ENCODE results near the gene MLLT6. TPM values are rescaled to one million over a fixed set of nuclear protein-coding genes. Genes with fewer than 3 reads are reported as not detected.
A peak's percentile ranks its signal among the peaks of the same experiment; 100 is the strongest.

Gene MLLT6
- total and polyA plus RNA-seq, 2 of the 13 experiments (the other 11 are each of a cell fraction or from before 2014, with no cell fraction given), result 50.7 to 69.5 TPM

- TF ChIP-seq ZNF550 (CRISPR knock-in tag; IDR thresholded peaks at IDR 0.05; ENCODE audit: borderline replicate concordance) (no peak), TSC22D2 (CRISPR knock-in tag; IDR thresholded peaks at IDR 0.05; ENCODE audit: borderline replicate concordance) (no peak), ATAD3A (CRISPR knock-in tag; IDR thresholded peaks at IDR 0.05) (no peak), RFX1 (IDR thresholded peaks at IDR 0.05) (peak; percentile 93), PATZ1 (CRISPR knock-in tag; IDR thresholded peaks at IDR 0.05) (peak; percentile 93), MBD4 (IDR thresholded peaks at IDR 0.05; ENCODE audit: borderline replicate concordance, low read length) (no peak), NCOA5 (CRISPR knock-in tag; IDR thresholded peaks at IDR 0.05) (no peak), GTF2F1 (IDR thresholded peaks at IDR 0.05; ENCODE audit: low read length) (no peak), ETV6 (CRISPR knock-in tag; conservative IDR thresholded peaks at IDR 0.05) (0 out of 2 replicates have a peak, but pooled peaks have one; percentile 26), NFE2L2 (IDR thresholded peaks at IDR 0.05; ENCODE audit: low read length) (no peak), HMG20B (CRISPR knock-in tag; conservative IDR thresholded peaks at IDR 0.05) (peak; percentile 74), ZNF317 (CRISPR knock-in tag; IDR thresholded peaks at IDR 0.05) (no peak), ZNF460 (CRISPR knock-in tag; IDR thresholded peaks at IDR 0.05; ENCODE audit: borderline replicate concordance) (no peak), ZBTB20 (CRISPR knock-in tag; IDR thresholded peaks at IDR 0.05; ENCODE audit: borderline replicate concordance, low read depth) (0 out of 2 replicates have a peak, but pooled peaks have one; percentile 55), ELF4 (CRISPR knock-in tag; IDR thresholded peaks at IDR 0.05; ENCODE audit: borderline replicate concordance) (no peak), ZNF850 (CRISPR knock-in tag; conservative IDR thresholded peaks at IDR 0.05) (no peak), YY1 (IDR thresholded peaks at IDR 0.05; ENCODE audit: insufficient read depth, insufficient replicate concordance, low read depth, low read length) (no peak), PAWR (CRISPR knock-in tag; IDR thresholded peaks at IDR 0.05; ENCODE audit: borderline replicate concordance) (no peak), TEAD3 (CRISPR knock-in tag; optimal IDR thresholded peaks at IDR 0.05; ENCODE audit: borderline replicate concordance) (peak; percentile 77), ZNF33A (CRISPR knock-in tag; IDR thresholded peaks at IDR 0.05; ENCODE audit: borderline replicate concordance) (no peak), PHF5A (CRISPR knock-in tag; IDR thresholded peaks at IDR 0.05; ENCODE audit: low read depth, unreplicated experiment) (peak; percentile 92), HOXA3 (CRISPR knock-in tag; IDR thresholded peaks at IDR 0.05) (peak; percentile 59; the same call in 1 of the 2 replicates), ZNF672 (CRISPR knock-in tag; IDR thresholded peaks at IDR 0.05) (no peak), MEIS1 (CRISPR knock-in tag; IDR thresholded peaks at IDR 0.05; ENCODE audit: borderline replicate concordance) (no peak), NFYC (CRISPR knock-in tag; IDR thresholded peaks at IDR 0.05) (no peak; the same call in 1 of the 2 replicates)
- TF ChIP-seq, protein P1, sequence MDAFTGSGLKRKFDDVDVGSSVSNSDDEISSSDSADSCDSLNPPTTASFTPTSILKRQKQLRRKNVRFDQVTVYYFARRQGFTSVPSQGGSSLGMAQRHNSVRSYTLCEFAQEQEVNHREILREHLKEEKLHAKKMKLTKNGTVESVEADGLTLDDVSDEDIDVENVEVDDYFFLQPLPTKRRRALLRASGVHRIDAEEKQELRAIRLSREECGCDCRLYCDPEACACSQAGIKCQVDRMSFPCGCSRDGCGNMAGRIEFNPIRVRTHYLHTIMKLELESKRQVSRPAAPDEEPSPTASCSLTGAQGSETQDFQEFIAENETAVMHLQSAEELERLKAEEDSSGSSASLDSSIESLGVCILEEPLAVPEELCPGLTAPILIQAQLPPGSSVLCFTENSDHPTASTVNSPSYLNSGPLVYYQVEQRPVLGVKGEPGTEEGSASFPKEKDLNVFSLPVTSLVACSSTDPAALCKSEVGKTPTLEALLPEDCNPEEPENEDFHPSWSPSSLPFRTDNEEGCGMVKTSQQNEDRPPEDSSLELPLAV (CRISPR knock-in tag; conservative IDR thresholded peaks at IDR 0.05; ENCODE audit: low read depth), result no peak
- TF ChIP-seq, protein P2, sequence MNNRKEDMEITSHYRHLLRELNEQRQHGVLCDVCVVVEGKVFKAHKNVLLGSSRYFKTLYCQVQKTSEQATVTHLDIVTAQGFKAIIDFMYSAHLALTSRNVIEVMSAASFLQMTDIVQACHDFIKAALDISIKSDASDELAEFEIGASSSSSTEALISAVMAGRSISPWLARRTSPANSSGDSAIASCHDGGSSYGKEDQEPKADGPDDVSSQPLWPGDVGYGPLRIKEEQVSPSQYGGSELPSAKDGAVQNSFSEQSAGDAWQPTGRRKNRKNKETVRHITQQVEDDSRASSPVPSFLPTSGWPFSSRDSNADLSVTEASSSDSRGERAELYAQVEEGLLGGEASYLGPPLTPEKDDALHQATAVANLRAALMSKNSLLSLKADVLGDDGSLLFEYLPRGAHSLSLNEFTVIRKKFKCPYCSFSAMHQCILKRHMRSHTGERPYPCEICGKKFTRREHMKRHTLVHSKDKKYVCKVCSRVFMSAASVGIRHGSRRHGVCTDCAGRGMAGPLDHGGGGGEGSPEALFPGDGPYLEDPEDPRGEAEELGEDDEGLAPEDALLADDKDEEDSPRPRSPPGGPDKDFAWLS (CRISPR knock-in tag; IDR thresholded peaks at IDR 0.05; ENCODE audit: borderline replicate concordance), result no peak
These were observed 41.2 kb downstream of the MLLT6 start (continued) for GRCh38 chr17:38746004-38746848.

Data from HepG2 (cell line).